ENCODE data around the gene IQCK.
"Not testable (repeated sequence)": the region's sequence is repeated elsewhere in the genome, so short reads cannot be mapped to it uniquely, and the experiment has no call there.

IQCK gene

DNA sequence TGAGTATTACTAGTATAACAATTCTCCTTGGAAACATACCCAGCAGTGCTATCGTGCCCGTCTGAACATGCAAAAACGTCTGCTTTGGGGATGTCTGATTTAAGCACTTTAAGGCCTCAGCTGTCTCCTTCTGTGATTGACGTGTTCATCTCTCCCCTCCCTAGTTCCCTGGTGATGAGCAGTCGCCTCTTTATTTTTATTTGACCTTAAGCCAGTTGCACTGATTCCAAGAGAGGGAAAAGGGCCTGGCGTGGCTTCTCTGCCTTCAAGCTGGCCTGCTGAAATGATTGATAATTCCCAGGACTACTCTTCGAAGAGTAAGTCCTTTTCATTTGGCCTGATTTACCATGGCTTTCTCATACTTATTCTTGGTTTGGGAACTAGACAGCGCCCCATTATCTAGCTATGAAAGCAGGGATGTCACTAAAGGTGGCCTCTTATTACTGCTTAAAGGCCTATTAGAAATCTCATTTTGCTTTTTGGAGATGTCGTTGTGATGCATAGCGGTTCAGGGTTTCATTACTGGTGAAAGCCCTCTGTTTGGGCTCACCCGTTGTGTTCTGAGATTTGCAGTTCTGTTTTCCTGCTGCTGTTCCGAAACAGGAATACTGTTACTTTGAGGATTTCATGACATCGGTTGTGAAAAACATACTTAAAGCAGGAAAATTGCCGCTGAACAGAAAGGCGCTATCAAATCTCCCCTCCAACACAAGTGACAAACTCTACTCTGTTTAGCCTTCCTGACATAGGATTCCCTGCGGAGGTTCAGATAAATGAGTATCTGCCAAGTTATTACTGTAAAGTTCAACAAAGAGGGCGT lies 65.5 kb downstream of the IQCK start:
- DNase-seq (ENCODE audit: low read depth), result peak; percentile 17
- H3K4me3 ChIP-seq (ENCODE audit: low read depth, low read length), result no peak overlapping the region

DNA sequence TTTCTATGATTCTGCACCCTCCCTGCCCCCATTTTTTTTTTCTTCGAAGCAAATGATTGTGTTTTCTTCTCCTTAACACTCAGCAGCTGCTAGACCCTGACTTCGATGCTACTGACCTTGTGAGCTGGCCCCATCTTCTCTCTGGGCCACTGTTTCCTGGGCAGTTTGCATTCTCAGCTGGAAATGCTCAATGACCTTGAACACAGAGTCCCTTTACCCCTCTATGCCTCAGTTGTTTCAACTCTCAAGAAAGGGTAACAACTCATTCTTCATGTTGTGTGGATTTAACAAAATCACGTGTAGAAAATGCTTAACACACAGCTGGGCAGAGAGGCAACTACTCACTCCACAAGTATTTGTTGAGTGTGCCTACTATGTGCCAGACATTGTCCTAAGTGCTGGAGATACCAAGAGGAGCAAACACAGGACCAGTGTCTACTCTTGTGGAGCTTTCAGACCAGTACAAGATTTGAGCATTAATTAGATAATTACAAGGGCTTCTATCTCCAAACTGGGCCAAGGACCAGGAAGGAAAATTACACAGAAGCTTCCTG lies 66.2 kb downstream of the IQCK start:
- no peak overlapping the region for H3K4me3 ChIP-seq (ENCODE audit: low read depth, low read length)
- DNase-seq (ENCODE audit: low read depth), result no peak

DNA sequence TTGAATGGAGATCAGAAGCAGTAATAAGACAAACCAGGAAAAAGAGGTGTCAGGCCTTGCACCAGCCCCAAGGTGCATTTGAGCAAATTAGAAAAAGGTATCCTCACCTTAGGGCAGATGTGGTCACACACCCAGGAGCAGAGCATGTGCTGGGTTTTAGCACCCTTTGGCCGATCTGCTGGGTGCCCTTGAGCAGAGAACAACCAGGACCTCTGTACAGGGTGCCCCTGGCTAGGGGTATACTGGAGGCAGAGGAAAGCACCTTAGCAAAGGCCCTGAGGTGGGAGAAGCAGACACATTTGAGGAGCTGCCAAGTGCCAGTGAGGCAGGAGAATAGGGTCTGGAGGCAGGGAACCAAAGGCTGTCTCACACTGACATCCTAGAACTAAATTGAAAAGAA lies 67.0 kb downstream of the IQCK start:
- no peak overlapping the region for H3K4me3 ChIP-seq (ENCODE audit: low read depth, low read length)
- DNase-seq (ENCODE audit: low read depth), result no peak

DNA sequence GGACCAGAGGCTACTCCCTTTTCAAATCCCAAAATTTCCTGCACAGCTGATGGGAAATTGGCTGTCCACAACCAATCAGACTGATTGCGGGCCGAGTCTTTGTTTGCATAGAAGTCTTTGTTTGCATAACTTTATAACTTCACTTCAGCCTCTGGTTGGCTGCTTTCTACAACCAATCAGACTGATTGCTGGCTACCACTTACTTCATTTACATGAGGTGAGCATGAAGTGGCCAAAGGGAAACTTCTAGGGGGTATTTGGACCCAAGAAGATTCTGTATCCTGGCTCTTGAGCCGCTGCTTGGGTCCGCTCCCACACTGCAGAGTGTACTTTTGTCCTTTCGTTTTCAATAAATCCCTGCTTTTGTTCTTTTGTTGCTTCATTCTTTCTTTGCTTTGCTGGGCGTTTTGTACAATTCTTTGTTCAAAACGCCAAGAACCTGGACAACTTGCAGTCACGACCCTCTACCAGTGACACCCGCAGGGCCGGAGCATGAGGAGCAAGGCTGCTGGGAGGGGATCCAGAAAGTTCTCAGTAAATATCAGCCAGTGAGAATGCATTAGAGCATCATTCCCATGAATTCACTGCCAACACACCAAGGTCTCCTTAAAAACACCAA lies 67.5 kb downstream of the IQCK start:
- no peak for DNase-seq (ENCODE audit: low read depth)
- H3K4me3 ChIP-seq (ENCODE audit: low read depth, low read length), result no peak overlapping the region

DNA sequence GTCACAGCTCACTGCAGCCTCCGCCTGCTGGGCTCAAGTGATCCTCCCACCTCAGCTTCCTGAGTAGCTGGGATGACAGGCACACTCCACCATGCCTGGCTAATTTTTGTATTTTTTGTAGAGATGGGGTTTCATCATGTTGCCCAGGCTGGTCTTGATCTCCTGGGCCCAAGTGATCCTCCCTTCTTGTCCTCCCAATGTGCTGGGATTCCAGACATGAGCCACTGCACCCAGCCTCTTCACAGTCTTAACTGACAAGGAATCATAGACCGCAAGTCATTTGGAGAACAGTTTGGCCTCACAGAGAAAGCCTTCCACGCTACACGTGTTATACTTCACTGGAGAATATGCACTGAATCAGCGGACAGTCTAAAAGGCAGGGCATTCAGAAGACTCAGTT lies 83.3 kb downstream of the IQCK start:
- H3K4me3 ChIP-seq (ENCODE audit: low read depth, low read length); DNase-seq (ENCODE audit: low read depth): not testable (repeated sequence)

DNA sequence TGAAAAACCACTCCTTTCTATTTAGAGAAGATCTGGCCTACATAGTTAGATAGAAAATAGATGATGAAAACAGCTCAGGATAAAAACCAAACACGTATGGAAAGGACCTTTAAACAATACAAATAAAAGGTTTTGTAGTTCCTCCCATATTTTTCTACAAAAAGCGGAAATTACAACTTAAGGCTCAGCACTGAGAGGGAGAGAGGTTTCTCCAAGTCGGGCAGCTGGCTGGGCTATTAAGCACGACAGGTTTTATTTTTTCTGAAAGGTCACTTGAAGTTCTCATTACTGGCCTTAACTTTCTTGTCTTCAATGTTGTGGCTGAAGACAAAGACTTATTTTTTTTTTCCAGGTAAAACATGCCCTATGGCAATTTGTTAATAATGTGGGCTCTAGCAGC lies 83.8 kb downstream of the IQCK start:
- H3K4me3 ChIP-seq (ENCODE audit: low read depth, low read length); DNase-seq (ENCODE audit: low read depth): not testable (repeated sequence)

DNA sequence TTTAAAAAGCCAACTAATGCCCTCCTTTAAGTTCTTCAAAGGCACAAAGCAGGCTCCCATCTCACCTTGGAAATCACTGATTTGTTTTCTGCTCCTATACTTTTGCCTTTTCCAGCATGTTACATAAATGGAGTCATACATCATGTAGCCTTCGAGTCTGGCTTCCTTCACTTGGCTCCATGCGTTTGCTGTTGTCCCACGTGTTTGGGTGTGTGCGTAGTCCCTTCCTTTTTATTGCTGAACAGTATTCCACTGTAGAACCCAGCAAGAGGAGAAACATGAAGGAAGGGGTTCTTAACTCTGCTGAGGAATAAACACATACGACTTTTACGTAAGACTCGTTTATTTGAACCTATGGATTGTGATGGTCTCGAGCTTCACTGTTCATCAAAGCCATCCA lies 84.5 kb downstream of the IQCK start:
- DNase-seq (ENCODE audit: low read depth), result no peak
- no peak overlapping the region for H3K4me3 ChIP-seq (ENCODE audit: low read depth, low read length)

DNA sequence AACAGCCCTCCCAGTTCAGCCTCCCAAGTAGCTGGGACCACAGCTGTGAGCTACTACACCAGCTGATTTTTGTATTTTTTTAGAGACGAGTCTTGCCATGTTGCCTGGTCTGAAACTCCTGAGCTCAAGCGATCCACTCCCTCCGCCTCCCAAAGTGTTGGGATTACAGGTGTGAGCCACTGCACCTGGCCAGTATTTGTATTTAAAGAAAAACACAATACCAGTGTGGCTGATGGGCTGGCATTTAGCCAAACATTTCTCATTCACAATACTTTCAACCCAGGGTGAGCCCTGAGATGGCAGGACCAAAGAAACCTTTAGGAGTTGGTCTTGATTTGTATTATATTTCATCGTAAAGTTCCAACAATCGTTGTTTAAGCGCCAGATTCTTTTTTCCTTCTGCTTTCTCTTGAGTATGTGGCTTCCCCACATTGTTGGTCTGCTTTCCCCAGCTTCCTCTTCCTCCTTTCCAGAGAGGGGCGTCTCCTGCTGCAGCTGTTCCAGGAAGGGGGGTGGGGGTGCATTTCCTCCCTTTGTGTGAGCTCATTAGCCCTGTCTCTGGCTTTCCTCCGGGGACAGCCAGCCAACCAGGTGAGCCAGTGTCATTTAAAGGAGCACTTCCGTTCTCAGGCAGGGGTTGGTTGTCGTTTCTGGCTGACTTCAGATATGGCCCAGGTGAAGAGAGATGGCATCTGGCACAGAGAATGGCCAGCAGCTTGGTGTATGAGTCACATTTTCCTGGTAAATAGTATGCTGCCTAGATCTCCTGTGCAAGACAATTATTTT lies 86.7 kb downstream of the IQCK start:
- H3K4me3 ChIP-seq (ENCODE audit: low read depth, low read length), result no peak overlapping the region
- no peak for DNase-seq (ENCODE audit: low read depth)

DNA sequence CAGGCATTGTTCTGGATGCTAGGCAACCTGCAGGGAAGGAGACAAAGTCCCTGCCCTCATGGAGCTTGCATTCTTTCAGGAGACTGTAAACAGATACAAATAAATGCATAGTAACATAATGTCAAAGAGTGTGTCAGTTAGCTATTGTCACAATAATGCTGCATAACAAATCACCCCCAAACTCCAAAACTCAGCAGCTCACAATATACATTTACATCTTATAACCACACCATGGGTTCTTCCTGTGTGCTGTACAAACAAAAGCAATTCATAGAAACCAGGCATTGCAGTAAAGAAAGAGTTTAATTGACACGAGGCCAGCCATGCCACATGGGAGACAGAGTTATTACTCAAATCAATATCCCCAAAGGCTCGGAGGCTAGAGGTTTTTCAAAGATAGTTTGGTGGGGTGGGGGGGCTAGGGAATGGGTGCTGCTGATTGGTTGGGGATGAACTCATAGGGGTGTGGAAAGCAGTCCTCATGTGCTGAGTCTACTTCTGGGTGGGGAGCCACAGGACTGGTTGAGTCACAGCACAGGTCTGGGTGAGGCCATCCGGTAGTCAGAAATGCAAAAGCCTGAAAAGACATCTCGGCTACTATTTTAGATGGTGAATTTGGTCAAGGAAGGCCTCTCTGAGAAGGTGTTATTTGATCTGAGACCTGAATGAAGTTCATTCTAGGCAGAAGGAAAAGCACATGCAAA lies 87.5 kb downstream of the IQCK start:
- no peak for DNase-seq (ENCODE audit: low read depth)
- no peak overlapping the region for H3K4me3 ChIP-seq (ENCODE audit: low read depth, low read length)

DNA sequence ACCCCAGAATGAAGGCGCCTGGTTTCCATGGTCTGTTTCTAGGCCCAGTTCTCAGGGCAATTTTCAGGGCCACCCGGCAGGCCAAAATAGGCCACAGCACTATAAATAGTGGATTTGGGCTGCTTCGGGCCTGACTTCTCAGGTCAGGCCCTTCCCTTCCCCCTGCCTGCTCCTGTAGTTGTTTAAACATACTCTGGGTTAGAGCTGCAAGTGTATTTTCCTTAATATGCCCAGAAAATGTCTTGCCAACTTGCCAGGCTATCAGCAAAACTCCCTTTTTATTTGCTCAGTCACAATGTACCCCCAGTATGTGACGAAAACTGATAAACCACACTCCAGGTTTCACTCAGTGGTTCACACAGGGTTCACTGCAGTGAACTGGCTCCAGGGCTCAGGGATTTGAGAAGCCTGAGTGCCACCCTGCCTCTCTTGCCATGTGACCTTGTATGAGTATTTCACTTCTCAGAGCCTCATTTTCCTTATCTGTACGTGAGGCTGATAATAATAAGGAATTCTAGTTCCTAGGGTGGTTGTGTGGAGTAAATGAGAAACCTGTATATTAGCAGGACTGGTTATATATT lies 90.1 kb downstream of the IQCK start:
- no peak for DNase-seq (ENCODE audit: low read depth)
- no peak overlapping the region for H3K4me3 ChIP-seq (ENCODE audit: low read depth, low read length)

DNA sequence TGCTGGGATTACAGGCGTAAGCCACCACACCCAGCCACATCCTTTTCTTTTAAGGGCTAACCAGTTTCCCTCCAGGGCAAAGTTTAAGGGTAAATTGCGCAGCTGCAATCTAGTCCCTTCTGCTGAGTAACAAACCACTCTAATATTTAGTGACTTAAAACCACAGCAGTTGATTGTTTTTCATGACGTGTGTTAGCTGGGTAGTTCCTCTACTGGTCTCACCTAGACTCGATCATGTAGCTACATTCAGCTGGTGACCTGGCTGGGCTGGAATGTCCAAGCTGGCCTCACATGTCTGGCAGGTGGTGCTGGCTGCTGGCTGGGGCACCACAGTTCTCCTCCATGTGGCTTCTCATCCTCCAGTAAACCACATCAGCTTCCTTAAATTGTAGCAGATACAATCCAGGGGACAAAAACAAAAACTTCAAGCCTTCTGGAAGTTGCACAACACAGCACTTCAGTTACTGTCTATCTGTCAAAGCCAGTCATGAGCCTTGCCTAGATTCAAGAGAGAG lies 91.1 kb downstream of the IQCK start:
- DNase-seq (ENCODE audit: low read depth), result no peak
- no peak overlapping the region for H3K4me3 ChIP-seq (ENCODE audit: low read depth, low read length)

DNA sequence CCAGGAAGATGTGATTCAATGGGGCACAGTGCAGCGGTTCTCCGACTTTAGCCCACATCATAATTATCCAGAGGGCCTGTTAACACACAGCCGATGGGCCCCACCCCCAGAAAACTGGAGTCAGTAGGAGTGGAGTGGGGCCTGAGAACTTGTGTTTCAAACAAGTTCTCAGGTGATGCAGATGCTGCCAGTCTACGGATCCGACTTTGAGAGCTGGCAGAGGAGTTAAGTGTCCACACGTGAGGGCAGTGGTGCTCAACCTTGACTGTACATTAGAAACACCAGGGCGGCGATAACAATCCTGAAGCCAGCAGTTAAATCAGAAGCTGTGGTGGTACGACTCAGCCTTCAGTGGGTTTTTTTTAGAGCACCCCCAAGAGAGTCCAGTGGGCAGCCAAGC lies 91.6 kb downstream of the IQCK start:
- no peak for DNase-seq (ENCODE audit: low read depth)
- no peak overlapping the region for H3K4me3 ChIP-seq (ENCODE audit: low read depth, low read length)

DNA sequence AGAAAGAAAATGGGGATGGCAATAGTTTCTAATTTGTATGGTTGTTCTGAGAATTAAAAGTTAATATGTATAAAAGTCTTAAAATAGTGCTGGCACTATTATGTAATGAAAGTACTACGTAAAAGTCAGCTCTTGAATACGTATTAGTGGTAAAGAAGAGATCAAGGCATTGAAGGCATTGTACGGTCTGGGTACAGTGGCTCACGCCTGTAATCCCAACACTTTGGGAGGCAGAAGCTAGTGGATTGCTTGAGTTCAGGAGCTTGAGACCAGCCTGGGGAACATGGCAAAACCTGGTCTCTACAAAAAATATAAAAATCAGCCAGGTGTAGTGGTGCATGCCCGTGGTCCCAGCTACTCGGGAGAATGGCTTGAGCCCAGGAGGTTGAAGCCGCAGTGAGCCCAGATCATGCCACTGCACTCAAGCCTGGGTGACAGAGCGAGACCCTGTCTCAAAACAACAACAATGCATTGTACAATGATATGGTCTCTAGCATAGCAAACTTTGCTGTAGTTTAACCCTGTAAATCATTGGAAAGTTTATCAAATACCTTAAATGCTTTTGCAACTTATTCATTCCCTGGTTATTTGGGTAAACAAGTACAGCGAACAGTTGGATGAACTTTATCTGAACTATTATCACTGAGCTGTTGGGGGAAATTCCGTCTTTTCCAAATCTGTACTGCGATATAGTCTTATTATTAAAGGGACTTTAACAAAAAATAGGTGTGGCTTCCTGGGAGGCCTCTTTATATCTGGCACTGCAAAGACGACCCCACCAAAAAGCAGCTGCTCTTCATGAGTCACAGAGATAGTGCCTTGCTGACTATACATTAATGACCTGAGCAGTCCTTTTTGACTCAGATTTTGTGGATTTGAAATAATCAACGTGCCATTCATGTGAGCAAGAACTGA lies 93.0 kb downstream of the IQCK start:
- no peak overlapping the region for H3K4me3 ChIP-seq (ENCODE audit: low read depth, low read length)
- DNase-seq (ENCODE audit: low read depth), result no peak

DNA sequence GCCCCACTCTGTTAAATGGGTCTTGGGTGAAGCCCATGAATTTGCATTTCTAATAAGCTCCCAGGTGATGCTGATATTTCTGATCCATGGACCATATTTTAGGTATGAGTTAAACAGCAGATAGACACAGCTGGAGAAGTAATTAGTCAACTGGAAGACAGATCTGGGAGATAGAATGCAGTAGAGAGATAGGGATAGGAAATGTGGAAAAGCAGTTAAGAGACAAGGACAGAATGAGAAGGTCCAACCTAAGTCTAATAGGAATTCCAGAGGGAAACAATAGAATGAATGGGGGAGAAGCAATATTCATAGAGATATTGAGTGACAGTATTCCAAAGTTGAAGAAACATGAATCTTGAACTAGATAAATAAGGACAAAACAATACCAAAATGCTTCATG lies 94.9 kb downstream of the IQCK start:
- no peak for DNase-seq (ENCODE audit: low read depth)
- no peak overlapping the region for H3K4me3 ChIP-seq (ENCODE audit: low read depth, low read length)

DNA sequence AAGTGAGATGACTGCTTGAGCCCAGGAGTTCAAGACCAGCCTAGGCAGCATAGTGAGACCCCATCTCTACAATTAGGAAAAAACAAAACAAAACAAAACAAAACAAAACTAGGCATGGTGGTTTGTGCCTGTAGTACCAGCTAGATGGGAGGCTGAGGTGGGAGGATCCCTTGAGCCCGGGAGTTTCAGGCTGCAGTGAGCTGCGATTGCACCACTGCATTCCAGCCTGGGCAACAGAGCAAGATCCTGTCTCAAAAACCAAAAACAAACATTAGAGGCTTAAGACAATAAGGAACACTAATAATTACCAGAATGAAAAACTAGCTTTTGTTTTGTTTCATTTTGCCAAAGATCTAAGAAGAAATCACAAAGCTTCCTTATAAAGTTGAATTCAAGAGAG lies 97.3 kb downstream of the IQCK start:
- no peak overlapping the region for H3K4me3 ChIP-seq (ENCODE audit: low read depth, low read length)
- DNase-seq (ENCODE audit: low read depth), result no peak

DNA sequence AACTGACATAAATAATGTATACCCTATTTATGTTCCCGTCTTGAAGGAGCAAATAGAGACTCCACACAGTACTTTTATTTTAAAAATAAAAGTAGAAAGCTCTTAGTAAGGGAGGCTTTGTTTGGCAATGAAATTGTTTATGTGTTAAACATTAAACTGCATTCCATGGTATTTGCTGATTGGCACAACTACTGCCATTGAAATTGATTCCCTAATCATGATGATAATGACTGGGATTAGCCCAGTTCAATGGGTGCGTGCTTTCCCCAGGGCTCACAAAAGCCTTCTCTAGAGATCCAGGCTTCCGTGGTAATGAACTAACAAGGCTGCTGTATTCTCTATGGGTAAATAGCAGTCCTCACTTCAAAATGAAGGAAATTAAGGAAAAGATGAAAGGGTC lies 99.1 kb downstream of the IQCK start:
- H3K4me3 ChIP-seq (ENCODE audit: low read depth, low read length), result no peak overlapping the region
- no peak for DNase-seq (ENCODE audit: low read depth)

DNA sequence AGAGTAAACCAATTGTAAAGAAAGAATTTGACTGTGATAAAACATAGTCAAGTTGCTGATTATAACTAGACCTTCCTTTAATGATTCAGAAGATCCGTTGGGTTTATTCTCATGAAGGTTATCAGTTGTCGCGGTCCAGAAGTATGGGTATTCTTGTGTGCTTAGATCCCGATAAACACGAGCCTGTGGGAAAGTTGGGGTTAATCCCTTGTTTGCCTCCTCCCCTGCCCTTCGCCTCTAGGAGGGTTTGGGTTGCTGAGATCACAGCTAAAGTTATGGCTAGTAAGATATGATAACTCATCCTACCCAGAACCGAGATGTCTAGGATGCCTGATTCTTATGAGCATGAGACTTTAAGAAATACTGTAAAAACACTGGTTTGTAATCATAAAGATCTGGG lies 99.8 kb downstream of the IQCK start:
- no peak for DNase-seq (ENCODE audit: low read depth)
- H3K4me3 ChIP-seq (ENCODE audit: low read depth, low read length), result no peak overlapping the region

DNA sequence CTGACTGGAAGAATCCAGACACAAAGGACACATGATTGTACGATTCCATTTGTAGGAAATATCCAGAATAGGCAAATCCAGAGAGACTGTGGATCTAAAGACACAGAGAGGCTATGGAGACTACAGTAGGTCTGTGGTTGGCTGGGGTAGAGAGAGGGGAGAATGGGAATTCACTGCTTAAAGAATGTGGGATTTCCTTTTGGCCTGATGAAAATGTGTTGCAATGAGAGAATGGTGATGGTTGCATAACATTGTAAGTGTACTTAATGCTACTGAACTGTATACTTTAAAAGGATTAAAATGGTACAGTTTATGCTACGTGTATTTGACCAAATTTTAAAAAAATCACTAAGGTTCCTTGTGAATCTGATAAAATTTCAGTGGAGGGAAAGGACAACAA lies 104.5 kb downstream of the IQCK start:
- no peak for DNase-seq (ENCODE audit: low read depth)
- H3K4me3 ChIP-seq (ENCODE audit: low read depth, low read length), result no peak overlapping the region
